Type B pancreatic cell (in vitro differentiated cells): ENCODE data around the gene SDK1. TPM values are rescaled to one million over a fixed set of nuclear protein-coding genes. Genes with fewer than 3 reads are reported as not detected.
A peak's percentile ranks its signal among the peaks of the same experiment; 100 is the strongest.

Experiments
- DNase-seq: peaks from one replicate; pipeline ENCODE4 v3.0.0; 2021; ENCODE audit warnings: mixed read lengths; ENCODE audit not compliant: unreplicated experiment; ENCODE audit errors: extremely low spot score
- H3K27ac Mint-ChIP-seq: 2 replicates; pipeline ENCODE4 v1.8.0; 2021; ENCODE audit warnings: mild to moderate bottlenecking, mixed read lengths
- H3K27me3 Mint-ChIP-seq: 2 replicates; pipeline ENCODE4 v1.8.0; 2021; ENCODE audit warnings: mixed read lengths
- H3K36me3 Mint-ChIP-seq: 2 replicates; pipeline ENCODE4 v1.8.0; 2021; ENCODE audit warnings: mixed read lengths
- H3K4me1 Mint-ChIP-seq: one replicate; pipeline ENCODE4 v1.8.0; 2021; ENCODE audit warnings: mixed read lengths; ENCODE audit not compliant: unreplicated experiment
- H3K4me3 Mint-ChIP-seq: 2 replicates; pipeline ENCODE4 v1.8.0; 2021; ENCODE audit warnings: mild to moderate bottlenecking, mixed read lengths
- H3K9me3 Mint-ChIP-seq: 2 replicates; pipeline ENCODE4 v1.8.0; 2021; ENCODE audit warnings: mixed read lengths
- total RNA-seq: library from RNA; stranded (reverse); gene quantifications from 2 replicates; pipeline ENCODE4 v1.2.1, GENCODE V29; 2021; ENCODE audit warnings: low replicate concordance
- TF ChIP-seq, protein P1 (sequence below): fragments of 200-600 bp; sonication (generic); conservative IDR thresholded peaks from 2 replicates; pipeline ENCODE4 v1.5.0; 2021; ENCODE audit warnings: antibody characterized with exemption, mild to moderate bottlenecking

The SDK1 gene
- total RNA-seq, 1 donor from 2014 or later = 26.1 TPM

DNA sequence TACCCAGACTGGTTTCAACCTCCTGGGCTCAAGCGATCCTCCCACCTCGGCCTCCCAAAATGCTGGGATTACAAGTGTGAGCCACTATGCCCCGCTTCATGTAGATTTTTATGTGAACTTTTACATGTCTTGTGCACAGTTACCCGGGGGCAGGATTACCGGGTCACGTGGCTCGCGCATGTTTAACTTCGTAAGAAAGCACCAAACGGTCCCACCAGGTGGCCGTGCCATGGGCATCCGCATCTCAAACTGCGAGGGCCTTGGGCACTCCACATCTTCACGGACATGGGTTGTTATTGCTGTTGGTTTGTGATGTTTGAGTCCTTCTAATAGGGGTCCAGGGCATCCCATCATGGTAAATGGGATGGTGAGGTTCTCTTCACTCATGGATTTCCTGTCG, 744.4 kb downstream of the SDK1 start:
- H3K27me3 Mint-ChIP-seq = peaks cover 4% of the 10 kb centered on the region
- TF ChIP-seq, protein P1, sequence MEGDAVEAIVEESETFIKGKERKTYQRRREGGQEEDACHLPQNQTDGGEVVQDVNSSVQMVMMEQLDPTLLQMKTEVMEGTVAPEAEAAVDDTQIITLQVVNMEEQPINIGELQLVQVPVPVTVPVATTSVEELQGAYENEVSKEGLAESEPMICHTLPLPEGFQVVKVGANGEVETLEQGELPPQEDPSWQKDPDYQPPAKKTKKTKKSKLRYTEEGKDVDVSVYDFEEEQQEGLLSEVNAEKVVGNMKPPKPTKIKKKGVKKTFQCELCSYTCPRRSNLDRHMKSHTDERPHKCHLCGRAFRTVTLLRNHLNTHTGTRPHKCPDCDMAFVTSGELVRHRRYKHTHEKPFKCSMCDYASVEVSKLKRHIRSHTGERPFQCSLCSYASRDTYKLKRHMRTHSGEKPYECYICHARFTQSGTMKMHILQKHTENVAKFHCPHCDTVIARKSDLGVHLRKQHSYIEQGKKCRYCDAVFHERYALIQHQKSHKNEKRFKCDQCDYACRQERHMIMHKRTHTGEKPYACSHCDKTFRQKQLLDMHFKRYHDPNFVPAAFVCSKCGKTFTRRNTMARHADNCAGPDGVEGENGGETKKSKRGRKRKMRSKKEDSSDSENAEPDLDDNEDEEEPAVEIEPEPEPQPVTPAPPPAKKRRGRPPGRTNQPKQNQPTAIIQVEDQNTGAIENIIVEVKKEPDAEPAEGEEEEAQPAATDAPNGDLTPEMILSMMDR = no peak
- H3K36me3 Mint-ChIP-seq = no peaks in the 10 kb centered on the region

DNA sequence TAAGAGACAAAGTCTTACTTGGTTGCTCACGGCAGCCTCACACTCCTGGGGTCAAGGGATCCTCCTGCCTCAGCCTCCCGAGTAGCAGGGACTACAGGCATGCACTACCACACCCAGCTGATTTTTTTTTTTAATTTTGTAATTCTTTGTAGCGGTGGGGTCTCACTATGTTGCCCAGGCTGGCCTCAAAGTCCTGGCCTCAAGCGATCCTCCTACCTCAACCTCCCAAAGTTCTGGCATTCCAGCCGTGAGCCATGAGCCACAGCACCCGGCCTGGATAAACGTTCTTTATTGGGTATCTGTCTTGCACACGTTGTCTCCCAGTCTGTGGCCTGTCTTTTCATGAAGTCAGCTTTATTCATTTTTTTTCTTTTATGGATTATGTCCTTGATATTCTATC, 744.9 kb downstream of the SDK1 start:
- Mint-ChIP-seq H3K9me3 (no peaks in the 10 kb centered on the region), H3K27me3 (peaks cover 4% of the 10 kb centered on the region), H3K4me3 (no peak overlapping the region), H3K27ac (no peak overlapping the region), H3K36me3 (no peaks in the 10 kb centered on the region), H3K4me1 (peaks cover 11% of the 10 kb centered on the region)
- TF ChIP-seq, protein P1 = no peak
- DNase-seq = no peak

More for the DNA sequence above, 744.4 kb downstream of the SDK1 start:
- H3K27ac Mint-ChIP-seq = no peak overlapping the region
- H3K4me3 Mint-ChIP-seq = no peak overlapping the region
- H3K9me3 Mint-ChIP-seq = no peaks in the 10 kb centered on the region
- no peak for DNase-seq
- peaks cover 11% of the 10 kb centered on the region for H3K4me1 Mint-ChIP-seq

DNA sequence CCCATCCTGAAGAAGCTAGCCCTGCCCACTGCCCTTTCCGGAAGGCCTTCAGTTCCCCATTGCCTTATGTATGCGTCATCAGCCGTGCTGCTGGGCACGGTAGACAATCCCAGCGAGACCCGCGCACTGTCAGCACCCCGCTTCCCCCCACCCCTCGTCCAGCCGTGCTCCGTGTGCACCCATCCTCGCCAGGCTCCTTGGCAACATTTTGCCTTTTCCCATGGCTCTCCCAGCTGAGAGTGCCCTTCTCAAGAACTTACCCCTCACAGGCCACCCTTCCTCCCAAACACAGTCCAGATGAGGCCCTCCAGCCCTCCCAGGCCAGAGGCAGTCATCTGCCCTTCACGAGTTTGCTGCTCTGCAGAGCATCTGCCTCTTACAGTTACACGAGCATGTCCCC, 747.3 kb downstream of the SDK1 start:
- Mint-ChIP-seq H3K27ac (no peak overlapping the region), H3K9me3 (no peaks in the 10 kb centered on the region)

DNA sequence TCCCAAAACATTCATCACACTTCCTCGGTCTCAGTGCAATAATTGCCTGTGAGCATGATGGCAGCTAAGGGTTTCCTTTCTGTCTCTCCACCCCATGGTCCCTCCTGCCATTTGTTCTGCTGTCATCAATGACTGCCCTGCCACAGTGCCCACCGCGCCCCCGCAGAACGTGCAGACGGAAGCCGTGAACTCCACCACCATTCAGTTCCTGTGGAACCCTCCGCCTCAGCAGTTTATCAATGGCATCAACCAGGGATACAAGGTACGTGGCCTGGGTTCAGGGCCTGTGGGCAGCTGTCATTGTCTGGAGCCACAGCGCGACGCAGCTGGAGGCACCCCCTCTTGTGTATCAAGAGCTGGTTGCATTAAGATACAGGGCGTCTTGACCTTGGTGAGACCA, 748.1 kb downstream of the SDK1 start:
- Mint-ChIP-seq H3K4me1 (peaks cover 14% of the 10 kb centered on the region), H3K9me3 (no peaks in the 10 kb centered on the region), H3K4me3 (no peak overlapping the region), H3K27ac (no peak overlapping the region), H3K27me3 (no peaks in the 10 kb centered on the region), H3K36me3 (peaks cover 4% of the 10 kb centered on the region)
- DNase-seq = peak; percentile 48
- TF ChIP-seq, protein P1 = no peak

More for the DNA sequence above, 747.3 kb downstream of the SDK1 start:
- no peaks in the 10 kb centered on the region for H3K27me3 Mint-ChIP-seq
- H3K36me3 Mint-ChIP-seq = no peaks in the 10 kb centered on the region
- H3K4me3 Mint-ChIP-seq = no peak overlapping the region
- no peak for DNase-seq
- peaks cover 14% of the 10 kb centered on the region for H3K4me1 Mint-ChIP-seq
- TF ChIP-seq, protein P1 = no peak

DNA sequence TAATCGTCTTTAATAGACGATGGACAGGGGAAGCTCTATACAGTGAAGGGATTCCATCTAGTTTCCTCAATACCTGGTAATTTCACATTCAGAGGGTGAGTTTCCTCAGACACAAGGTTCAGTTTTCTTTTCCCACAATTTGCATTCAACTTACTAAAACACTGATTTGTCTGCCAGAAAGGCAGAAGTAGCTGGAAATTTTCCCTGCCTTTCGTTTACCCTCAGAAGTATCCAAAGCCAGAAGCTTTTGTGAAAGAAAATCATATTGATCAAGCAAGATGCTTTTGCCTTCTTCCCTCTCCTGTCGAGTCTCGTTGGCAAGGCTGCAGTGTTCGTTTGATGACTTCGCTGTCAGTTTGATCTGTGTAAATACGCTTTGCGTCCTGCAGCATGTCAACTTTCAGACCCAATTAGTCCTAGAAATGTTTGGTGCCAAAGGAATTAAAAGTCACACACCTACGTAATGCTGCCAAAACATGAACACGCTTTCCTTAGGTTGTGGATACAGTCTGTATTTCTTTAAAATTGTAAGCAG, 749.1 kb downstream of the SDK1 start:
- H3K9me3 Mint-ChIP-seq = peaks cover 4% of the 10 kb centered on the region
- no peak overlapping the region for H3K27ac Mint-ChIP-seq
- DNase-seq = no peak
- peaks cover 8% of the 10 kb centered on the region for H3K36me3 Mint-ChIP-seq
- H3K27me3 Mint-ChIP-seq = no peaks in the 10 kb centered on the region
- H3K4me1 Mint-ChIP-seq = peaks cover 19% of the 10 kb centered on the region
- H3K4me3 Mint-ChIP-seq = no peak overlapping the region
- TF ChIP-seq, protein P1 = no peak

DNA sequence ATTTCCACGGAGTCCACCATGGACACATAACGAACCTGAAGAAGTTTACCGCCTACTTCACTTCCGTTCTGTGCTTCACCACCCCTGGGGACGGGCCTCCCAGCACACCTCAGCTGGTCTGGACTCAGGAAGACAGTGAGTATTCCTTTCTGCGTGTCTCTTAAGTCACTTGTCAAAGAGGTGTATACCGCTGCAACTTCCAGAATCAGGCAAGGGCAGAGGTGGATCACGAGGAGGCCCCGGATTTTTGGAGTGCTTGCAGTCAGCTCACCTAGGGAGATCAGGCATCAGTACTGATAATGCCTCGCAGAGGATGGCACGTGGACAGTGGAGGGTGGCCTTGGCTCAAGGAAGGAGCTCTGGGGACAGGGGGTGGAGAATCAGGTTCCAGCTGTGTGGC, 750.6 kb downstream of the SDK1 start:
- no peak overlapping the region for H3K27ac Mint-ChIP-seq

More for the DNA sequence above, 750.6 kb downstream of the SDK1 start:
- Mint-ChIP-seq H3K36me3 (peaks cover 8% of the 10 kb centered on the region), H3K4me3 (no peak overlapping the region), H3K27me3 (no peaks in the 10 kb centered on the region), H3K9me3 (peaks cover 4% of the 10 kb centered on the region), H3K4me1 (peaks cover 19% of the 10 kb centered on the region)
- TF ChIP-seq, protein P1 = no peak
- no peak for DNase-seq
